HepG2 (cell line): ENCODE results near the gene DCHS2. TPM values are rescaled to one million over a fixed set of nuclear protein-coding genes. Genes with fewer than 3 reads are reported as not detected.

Experiments
- ATAC-seq: fragments of 200-7000 bp; cut with Tn5 transposase; 3 replicates; pipeline ENCODE4 v1.9.1; 2020; ENCODE audit warnings: mild to moderate bottlenecking, moderate library complexity
- BruUV-seq: library from RNA; stranded (reverse); fragments of 400-500 nt; replicated peaks from 2 replicates; lab custom pipeline; 2021; lab: Mats Ljungman, UMichigan
- CTCF ChIA-PET: fragments of 300-600 bp; formaldehyde crosslinking; extraction: SDS; loops from one replicate; lab custom pipeline; 2021; ENCODE audit warnings: low total read pairs, inconsistent platforms, low intra/inter-chr PET ratio; lab: Yijun Ruan, JAX
- POLR2A ChIA-PET: fragments of 350-600 bp; sonication (Branson Sonifier 250); formaldehyde crosslinking; loops from one replicate; lab custom pipeline; 2020; ENCODE audit warnings: antibody characterized with exemption, inconsistent platforms; lab: Yijun Ruan, JAX
- DNase-seq: peaks from one replicate; pipeline ENCODE4 v3.0.0-alpha.2; 2015; ENCODE audit warnings: low spot score
- FAIRE-seq: peaks from 3 replicates; lab custom pipeline; 2011; peaks lifted over from hg19 to GRCh38; lab: Jason Lieb, UNC
- H2AFZ ChIP-seq: one replicate; pipeline ENCODE4 v1.6.1; 2011; ENCODE audit warnings: low read length, inconsistent platforms
- H3K27ac ChIP-seq: fragments of 300-600 bp; 3 replicates; pipeline ENCODE4 v1.8.0; 2011; ENCODE audit warnings: mixed run types, mild to moderate bottlenecking, mixed read lengths, low read length, inconsistent platforms; ENCODE audit not compliant: insufficient read depth; ENCODE audit errors: extremely low read length
- H3K27me3 ChIP-seq, 2 experiments: fragments of 200-600 bp in 1 of 2; 2 replicates in 1 of 2; 3 replicates in 1 of 2; pipeline versions ENCODE4 v1.6.0 to v1.8.0; 2011; ENCODE audit warnings: low read length in 2 of 2, mild to moderate bottlenecking in 2 of 2, moderate library complexity in 2 of 2, inconsistent platforms in 1 of 2; ENCODE audit not compliant: insufficient read depth in 2 of 2, control insufficient read depth in 1 of 2
- H3K36me3 ChIP-seq, 2 experiments: fragments of 200-600 bp in 1 of 2; replicated peaks in 1 of 2; 2 replicates in 1 of 2; 3 replicates in 1 of 2; pipeline versions ENCODE4 v1.5.1 to v1.8.0; 2011; ENCODE audit warnings: low read length in 2 of 2, inconsistent platforms in 1 of 2; ENCODE audit not compliant: insufficient read depth in 2 of 2, control insufficient read depth in 1 of 2
- H3K4me1 ChIP-seq: 2 replicates; pipeline ENCODE4 v1.5.1; 2012; ENCODE audit warnings: low read length, inconsistent platforms; ENCODE audit not compliant: insufficient read depth
- H3K4me2 ChIP-seq: 2 replicates; pipeline ENCODE4 v1.6.0; 2011; ENCODE audit warnings: low read depth, low read length, inconsistent platforms
- H3K4me3 ChIP-seq, 3 experiments: fragments of 200-600 bp in 1 of 3; sonication (generic), shearing (Covaris generic) in 1 of 3; replicated peaks in 1 of 3; 2 replicates each; pipeline ENCODE4 v1.5.1; 2011 to 2016; ENCODE audit warnings: low read length in 3 of 3, inconsistent platforms in 2 of 3, low read depth in 2 of 3, mild to moderate bottlenecking in 2 of 3, control low read depth in 1 of 3, mixed read lengths in 1 of 3; ENCODE audit not compliant: insufficient read depth in 1 of 3
- H3K79me2 ChIP-seq: one replicate; pipeline ENCODE4 v1.6.1; 2011; ENCODE audit warnings: low read length, inconsistent platforms; ENCODE audit not compliant: insufficient read depth
- H3K9ac ChIP-seq: 2 replicates; pipeline ENCODE4 v1.6.0; 2011; ENCODE audit warnings: mild to moderate bottlenecking, low read depth, low read length, inconsistent platforms; ENCODE audit not compliant: insufficient read depth
- H3K9me3 ChIP-seq: 2 replicates; pipeline ENCODE4 v1.5.1; 2012; ENCODE audit warnings: mild to moderate bottlenecking, low read length
- H4K20me1 ChIP-seq: 2 replicates; pipeline ENCODE4 v1.6.0; 2011; ENCODE audit warnings: inconsistent platforms, mild to moderate bottlenecking, low read length, moderate library complexity; ENCODE audit not compliant: insufficient read depth
- MAZ ChIP-seq, 2 experiments: sonication (generic) in 1 of 2; formaldehyde crosslinking in 1 of 2; IDR thresholded peaks; 2 replicates each; pipeline versions ENCODE4 v1.5.0 to v1.6.1; 2012 to 2020; ENCODE audit warnings: low read depth in 2 of 2, mild to moderate bottlenecking in 2 of 2, borderline replicate concordance in 1 of 2, improper control_type of control experiment in 1 of 2, low read length in 1 of 2, missing genetic modification reagents in 1 of 2, moderate library complexity in 1 of 2
- PRMT3 ChIP-seq: sonication (generic); formaldehyde crosslinking; IDR thresholded peaks from 2 replicates; pipeline ENCODE4 v1.8.1; 2022; ENCODE audit warnings: low read depth, mild to moderate bottlenecking, moderate library complexity, missing genetic modification reagents, borderline replicate concordance
- TMF1 ChIP-seq: sonication (generic); formaldehyde crosslinking; IDR thresholded peaks from 2 replicates; pipeline ENCODE4 v1.8.1; 2022; ENCODE audit warnings: low read depth, missing genetic modification reagents
- ZBTB39 ChIP-seq: sonication (generic); formaldehyde crosslinking; IDR thresholded peaks from 2 replicates; pipeline ENCODE4 v1.5.0; 2020; ENCODE audit warnings: missing genetic modification reagents
- ZNF207 ChIP-seq: fragments of 450-650 bp; IDR thresholded peaks from 2 replicates; pipeline ENCODE4 v1.6.1; 2016; ENCODE audit warnings: antibody characterized with exemption, borderline replicate concordance
- WGBS: methylation state at CpG from one replicate; pipeline ENCODE4 v1.1.6; 2017; ENCODE audit warnings: low lambda C conversion rate; 5-methylcytosine and 5-hydroxymethylcytosine counted together
- in situ Hi-C: cut with HindIII; loops from 2 replicates; pipeline ENCODE4 v1.10.0; 2017; ENCODE audit warnings: low pct_unique_long_range_greater_than_20kb; ENCODE audit not compliant: extremely low pct_ligation_motif_present
- intact Hi-C: fragments of 100-400 bp; cut with micrococcal nuclease; formaldehyde crosslinking; loops from one replicate; pipeline ENCODE4 v1.10.0; 2022; ENCODE audit not compliant: unreplicated experiment
- polyA plus RNA-seq, 8 experiments: library from polyadenylated mRNA; depleted of rRNA in 3 of 8; stranded (reverse) in 7 of 8; unstranded in 1 of 8; fragments of >200 nt; fragmentation: Illumina TruSeq in 4 of 8; extraction: Trizol in 4 of 8; gene quantifications; 2 replicates each; pipeline versions ENCODE4 v1.2.1 to v1.2.3, GENCODE V29; 2011 to 2016; ENCODE audit warnings: low read depth in 4 of 8, missing spikeins in 1 of 8, mixed read lengths in 1 of 8; ENCODE audit not compliant: insufficient read depth in 1 of 8
- total RNA-seq, 5 experiments: library from RNA; depleted of rRNA; stranded (reverse); fragments of >200 nt; fragmentation: Illumina TruSeq; extraction: Trizol; gene quantifications; 2 replicates each; pipeline ENCODE4 v1.2.3, GENCODE V29; 2016; ENCODE audit warnings: low read depth in 1 of 5
- TF ChIP-seq, protein P1 (sequence below): sonication (generic); formaldehyde crosslinking; IDR thresholded peaks from 2 replicates; pipeline ENCODE4 v1.9.0; 2021; ENCODE audit warnings: missing genetic modification reagents, mild to moderate bottlenecking, borderline replicate concordance

DCHS2 gene
- total and polyA plus RNA-seq, 2 of the 13 experiments (the other 11 are each of a cell fraction or from before 2014, with no cell fraction given): 0.03 TPM; not detected in 1

GRCh38 chr4:154495867-154496266, 4.3 kb upstream of the DCHS2 start:
- H3K4me1 ChIP-seq: peaks cover 13% of the 10 kb centered on the region
- no peak overlapping the region for H3K4me2 ChIP-seq
- DNase-seq (no peak), FAIRE-seq (no peak), ATAC-seq (no peak)
- H3K36me3 ChIP-seq: no peaks in the 10 kb centered on the region
- TF ChIP-seq TMF1 (CRISPR knock-in tag) (no peak), ZNF207 (no peak)
- TF ChIP-seq, protein P1, sequence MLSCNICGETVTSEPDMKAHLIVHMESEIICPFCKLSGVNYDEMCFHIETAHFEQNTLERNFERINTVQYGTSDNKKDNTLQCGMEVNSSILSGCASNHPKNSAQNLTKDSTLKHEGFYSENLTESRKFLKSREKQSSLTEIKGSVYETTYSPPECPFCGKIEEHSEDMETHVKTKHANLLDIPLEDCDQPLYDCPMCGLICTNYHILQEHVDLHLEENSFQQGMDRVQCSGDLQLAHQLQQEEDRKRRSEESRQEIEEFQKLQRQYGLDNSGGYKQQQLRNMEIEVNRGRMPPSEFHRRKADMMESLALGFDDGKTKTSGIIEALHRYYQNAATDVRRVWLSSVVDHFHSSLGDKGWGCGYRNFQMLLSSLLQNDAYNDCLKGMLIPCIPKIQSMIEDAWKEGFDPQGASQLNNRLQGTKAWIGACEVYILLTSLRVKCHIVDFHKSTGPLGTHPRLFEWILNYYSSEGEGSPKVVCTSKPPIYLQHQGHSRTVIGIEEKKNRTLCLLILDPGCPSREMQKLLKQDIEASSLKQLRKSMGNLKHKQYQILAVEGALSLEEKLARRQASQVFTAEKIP (CRISPR knock-in tag): no peak
- no peaks in the 10 kb centered on the region for H3K79me2 ChIP-seq
- ChIA-PET POLR2A (no interaction called here), CTCF (no interaction called here)
- 25% methylated on average over 2 of the region's 2 CpGs for WGBS
- H3K27ac ChIP-seq: no peak overlapping the region
- no TSS peak for BruUV-seq
- H3K9ac ChIP-seq: no peak overlapping the region
- H3K4me3 ChIP-seq: no peak overlapping the region
- H2AFZ ChIP-seq: no peak overlapping the region
- H3K9me3 ChIP-seq: no peaks in the 10 kb centered on the region
- in situ Hi-C loops: no loop called here
- intact Hi-C loops: no loop called here
- H4K20me1 ChIP-seq: no peaks in the 10 kb centered on the region
- peaks cover 1 to 13% of the 10 kb centered on the region in 2 experiments; a peak in 4 of 5 replicates for H3K27me3 ChIP-seq

GRCh38 chr4:154492288-154492687, 689 bp upstream of the DCHS2 start:
- 0 out of 2 replicates have a peak, but pooled peaks have one; percentile 1 for TF ChIP-seq MAZ (IDR thresholded peaks at IDR 0.05; ENCODE audit: borderline replicate concordance, low read depth, low read length)
- no peak for TF ChIP-seq MAZ (CRISPR knock-in tag; IDR thresholded peaks at IDR 0.05; ENCODE audit: low read depth)
- TF ChIP-seq ZBTB39 (CRISPR knock-in tag): no peak
- TF ChIP-seq PRMT3 (CRISPR knock-in tag): 0 out of 2 replicates have a peak, but pooled peaks have one; percentile 22
- Histone ChIP-seq H2AFZ (no peak overlapping the region), H3K4me3 (peak overlapping the region in 2 of 3 experiments; percentile 10 to 44; a peak in 2 of 6 replicates), H3K4me1 (peaks cover 13% of the 10 kb centered on the region), H3K9me3 (no peaks in the 10 kb centered on the region), H3K27me3 (peaks cover 1 to 8% of the 10 kb centered on the region in 2 experiments; a peak in 4 of 5 replicates), H4K20me1 (no peaks in the 10 kb centered on the region), H3K9ac (no peak overlapping the region), H3K36me3 (no peaks in the 10 kb centered on the region), H3K4me2 (peak overlapping the region; percentile 74), H3K27ac (no peak overlapping the region), H3K79me2 (no peaks in the 10 kb centered on the region)
- WGBS: 49% methylated on average over 15 of the region's 16 CpGs
- no TSS peak for BruUV-seq
- POLR2A ChIA-PET: no interaction called here
- ATAC-seq: no peak
- FAIRE-seq: no peak
- DNase-seq: no peak
- CTCF ChIA-PET: no interaction called here
- in situ Hi-C loops: no loop called here
- intact Hi-C loops: no loop called here
